HEK293T (cell line): ENCODE data around the gene ZNF765.

Source experiments
- BHLHE40 ChIP-seq: fragments of 450-650 bp; IDR thresholded peaks from 2 replicates; pipeline ENCODE4 v1.6.1; 2016; ENCODE audit warnings: mild to moderate bottlenecking, moderate library complexity, borderline replicate concordance
- FOXA1 ChIP-seq: fragments of 450-650 bp; IDR thresholded peaks from 2 replicates; pipeline ENCODE4 v1.6.1; 2016; ENCODE audit warnings: mild to moderate bottlenecking
- FOXM1 ChIP-seq: fragments of 450-650 bp; IDR thresholded peaks from 2 replicates; pipeline ENCODE4 v1.6.1; 2017; ENCODE audit warnings: mild to moderate bottlenecking, borderline replicate concordance
- NFRKB ChIP-seq: fragments of 450-650 bp; IDR thresholded peaks from 2 replicates; pipeline ENCODE4 v1.6.1; 2016; ENCODE audit warnings: mild to moderate bottlenecking, moderate library complexity
- SP1 ChIP-seq: fragments of 450-650 bp; IDR thresholded peaks from 2 replicates; pipeline ENCODE4 v1.6.1; 2017

GRCh38 chr19:53463263-53463662 is 68.3 kb downstream of the ZNF765 start:
- TF ChIP-seq BHLHE40 (no peak), FOXA1 (no peak), SP1 (no peak), NFRKB (no peak), FOXM1 (no peak)
